SW 1271 (cell line): ENCODE data around the gene PAPOLB.

Experiments used
- DNase-seq, 2 experiments: peaks; one replicate each; lab custom pipeline; 2025; lab: John Stamatoyannopoulos, UW

Gene PAPOLB

DNA sequence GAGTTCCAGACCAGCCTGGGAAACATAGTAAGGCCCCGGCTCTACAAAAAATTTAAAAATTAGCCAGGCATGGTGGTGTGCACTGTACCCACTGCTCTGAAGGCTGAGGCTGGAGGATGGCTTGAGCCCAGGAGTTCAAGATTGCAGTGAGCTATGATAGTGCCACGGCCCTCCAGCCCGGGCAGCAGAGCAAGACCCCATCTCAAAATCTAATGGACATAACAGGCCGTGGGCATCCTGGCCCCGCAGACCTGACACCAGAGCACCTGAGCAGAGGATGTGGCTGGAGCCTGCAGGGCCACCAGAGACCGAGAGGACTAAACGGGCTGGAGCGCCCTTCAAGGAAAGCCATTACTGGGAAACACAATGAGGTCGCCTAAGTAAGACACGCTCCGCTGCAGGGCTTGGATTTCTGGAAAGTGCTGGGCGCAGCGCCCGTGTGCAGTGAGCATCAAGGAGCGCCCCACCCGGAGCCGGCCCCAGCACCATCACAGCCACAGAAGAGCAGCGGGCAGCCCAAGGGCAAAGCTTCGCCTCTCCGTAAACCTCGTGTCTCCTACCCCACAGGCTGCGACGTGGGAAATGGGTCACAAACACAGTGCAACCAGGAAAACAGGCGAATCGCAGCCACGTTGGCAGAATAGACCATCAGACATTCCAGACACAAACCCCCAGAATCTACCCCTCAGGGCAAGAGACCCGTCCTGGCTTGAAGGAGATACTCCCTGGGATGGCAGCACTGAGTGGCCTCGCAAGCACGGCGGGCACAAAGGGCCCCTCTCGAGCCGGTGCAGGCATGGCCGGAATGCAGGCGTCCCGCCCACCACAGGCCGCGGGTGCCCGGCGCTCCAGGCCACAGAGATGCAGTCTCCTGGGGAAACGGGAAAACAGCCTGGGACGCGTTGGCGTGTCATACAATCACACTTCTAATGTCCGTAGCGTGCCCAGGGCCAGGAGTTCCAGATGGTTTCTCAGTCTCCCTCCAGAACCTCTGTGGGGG lies 16.8 kb upstream of the PAPOLB start:
- DNase-seq = no peak

DNA sequence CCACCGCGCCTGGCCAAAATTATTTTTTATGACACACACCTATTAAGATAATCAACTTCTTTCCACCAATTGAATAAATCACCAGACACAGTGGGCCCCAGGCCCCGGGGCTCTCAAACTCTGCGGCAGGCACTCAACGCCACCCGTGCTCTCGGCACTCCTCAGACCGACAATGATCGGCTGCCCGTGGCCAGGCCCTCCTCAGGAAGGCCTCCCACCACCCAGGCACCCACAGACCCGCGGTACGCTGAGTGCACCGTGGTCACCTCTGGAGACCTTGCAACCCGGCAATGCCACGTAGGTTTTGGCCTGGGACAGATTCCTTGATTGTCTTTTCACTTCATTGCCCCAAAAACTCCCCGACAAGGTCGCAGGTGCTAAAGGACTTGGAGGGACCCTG lies 14.8 kb upstream of the PAPOLB start:
- no peak for DNase-seq

DNA sequence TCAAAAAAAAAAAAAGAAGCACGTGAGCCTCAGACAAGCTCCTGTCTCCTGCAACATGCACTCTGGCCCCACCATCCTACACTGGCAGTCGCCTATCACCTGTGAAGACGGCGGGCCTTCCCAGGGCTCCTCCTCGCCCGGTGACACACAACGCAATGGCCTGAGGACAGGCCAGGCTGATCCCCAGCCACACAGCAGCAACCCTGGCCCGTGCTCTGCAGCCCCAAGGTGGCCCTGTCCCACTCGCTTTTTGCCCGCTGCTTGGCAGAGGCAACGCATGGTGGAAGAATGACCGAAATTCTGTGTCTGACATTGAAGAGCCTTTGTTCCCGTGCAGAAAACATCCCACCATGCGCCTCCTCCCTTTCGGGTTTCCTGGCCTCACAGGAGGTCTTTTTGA lies 13.6 kb upstream of the PAPOLB start:
- DNase-seq = no peak

DNA sequence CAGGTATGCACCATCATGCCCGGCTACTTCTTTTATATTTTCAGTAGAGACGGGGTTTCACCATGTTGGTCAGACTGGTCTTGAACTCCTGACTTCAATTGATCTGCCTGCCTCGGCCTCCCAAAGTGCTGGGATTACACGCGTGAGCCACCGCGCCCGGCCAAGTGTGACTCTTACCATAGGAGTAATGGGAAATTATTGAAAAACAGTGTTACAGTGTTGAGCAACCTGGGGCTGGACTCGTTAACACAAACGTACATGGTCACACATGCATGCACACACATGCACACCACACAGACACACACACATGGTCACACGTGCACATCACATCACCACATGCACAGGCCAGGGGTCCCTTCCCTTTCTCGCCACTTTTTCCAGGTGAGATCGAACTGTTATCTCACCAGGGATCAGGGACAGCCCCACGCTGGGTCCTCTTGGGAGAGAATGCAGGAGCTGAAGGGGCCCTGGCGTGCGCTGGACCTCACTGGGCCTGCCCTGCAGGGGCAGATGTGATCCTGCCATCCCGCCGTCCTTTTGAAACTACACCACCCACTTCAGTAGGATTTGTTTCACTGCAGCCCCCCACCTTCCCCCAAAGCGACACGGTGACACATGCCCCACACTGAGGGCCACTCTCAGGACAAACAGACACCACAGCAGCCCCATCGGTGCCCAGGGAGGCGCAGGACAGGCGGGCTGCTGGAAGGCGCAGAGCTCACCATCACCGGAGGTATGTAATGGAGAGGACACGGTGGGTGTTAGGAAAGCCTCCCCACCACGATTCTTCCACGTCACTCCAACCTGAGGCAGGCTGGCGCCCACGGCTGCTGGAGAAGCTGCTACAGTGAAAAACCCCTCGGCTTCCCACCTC lies 11.5 kb upstream of the PAPOLB start:
- no peak for DNase-seq

DNA sequence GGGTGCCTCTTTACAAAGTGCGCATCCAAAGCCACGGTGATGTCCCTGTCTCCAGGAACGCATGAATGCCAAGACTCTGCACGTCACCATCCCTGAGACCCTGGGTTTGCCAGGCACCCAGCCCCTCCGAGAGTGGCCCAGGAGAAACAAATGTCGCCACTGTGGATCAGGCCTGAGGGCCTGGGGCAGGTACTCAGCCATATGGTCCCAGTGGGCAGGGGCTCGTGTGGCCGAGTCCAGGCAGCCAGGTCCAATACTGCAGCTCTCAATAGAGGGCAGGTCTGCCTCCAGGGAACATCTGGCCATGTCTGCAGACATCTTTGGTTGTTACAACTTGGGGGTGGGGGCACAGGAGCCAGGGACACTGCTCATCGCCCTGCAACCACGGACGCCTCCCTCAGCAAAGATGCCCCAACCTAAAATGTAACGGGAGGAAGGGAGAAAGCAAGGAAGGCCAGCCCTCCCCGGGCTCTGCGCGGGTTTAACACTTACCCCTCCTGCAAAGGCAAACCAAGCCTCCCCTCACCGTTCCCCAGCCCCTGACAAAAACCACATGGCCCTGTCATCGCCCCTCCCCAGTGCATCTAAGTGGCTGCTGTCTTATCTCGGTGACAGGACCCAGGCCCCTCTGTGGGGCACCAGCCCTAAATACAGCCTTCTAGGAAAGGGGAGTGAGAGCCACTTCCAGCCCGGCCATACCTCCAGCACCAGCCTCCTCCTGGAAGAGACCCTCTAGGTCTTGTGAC lies 10.3 kb upstream of the PAPOLB start:
- no peak for DNase-seq

DNA sequence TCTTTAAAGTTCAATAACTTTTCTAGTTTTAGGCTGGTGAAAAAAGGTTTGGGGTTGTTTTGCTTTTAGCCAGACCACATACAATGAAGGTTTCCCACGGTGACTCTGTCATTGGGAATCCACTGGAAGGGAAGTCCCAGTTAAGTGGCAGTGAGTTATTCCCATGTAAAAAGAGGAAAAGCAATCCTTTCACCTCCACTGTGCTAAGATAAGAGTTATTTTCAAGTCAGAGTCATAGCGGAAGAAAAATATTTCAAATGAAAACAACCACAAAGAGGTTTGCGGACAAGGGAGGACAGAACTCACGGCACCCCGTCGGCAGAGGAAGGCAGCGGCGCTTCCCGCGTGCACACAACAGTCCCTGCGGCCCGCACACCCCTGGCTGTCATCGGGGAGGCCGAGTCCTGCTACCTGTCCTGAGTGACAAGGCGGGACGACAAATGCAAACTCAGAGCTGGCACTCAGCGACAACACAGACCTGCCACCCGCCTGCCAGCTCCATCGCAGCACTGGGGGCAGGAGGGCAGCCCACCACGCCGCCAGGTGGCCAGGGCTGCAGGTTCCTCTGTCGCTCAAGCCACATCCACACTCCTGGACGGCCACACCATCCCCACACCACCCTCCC lies 9.3 kb upstream of the PAPOLB start:
- DNase-seq = no peak

DNA sequence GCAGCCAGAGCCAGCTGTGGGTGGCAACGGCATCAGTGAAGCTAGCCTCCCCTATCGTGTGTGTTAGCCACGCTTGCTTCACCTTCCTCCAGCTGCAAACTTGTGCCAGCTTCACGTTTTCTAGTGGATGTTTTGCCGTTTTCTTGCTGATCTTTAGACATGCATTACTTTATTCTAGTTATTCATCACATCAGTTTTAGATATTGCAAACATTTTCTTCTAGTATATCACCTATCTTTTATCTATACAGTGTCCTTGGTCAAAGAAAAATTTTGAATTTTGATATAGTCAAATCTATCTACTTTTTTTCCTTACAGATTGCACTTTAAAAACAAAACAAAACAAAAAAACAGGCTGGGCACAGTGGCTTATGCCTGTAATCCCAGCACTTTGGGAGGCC lies 6.7 kb upstream of the PAPOLB start:
- no peak for DNase-seq

DNA sequence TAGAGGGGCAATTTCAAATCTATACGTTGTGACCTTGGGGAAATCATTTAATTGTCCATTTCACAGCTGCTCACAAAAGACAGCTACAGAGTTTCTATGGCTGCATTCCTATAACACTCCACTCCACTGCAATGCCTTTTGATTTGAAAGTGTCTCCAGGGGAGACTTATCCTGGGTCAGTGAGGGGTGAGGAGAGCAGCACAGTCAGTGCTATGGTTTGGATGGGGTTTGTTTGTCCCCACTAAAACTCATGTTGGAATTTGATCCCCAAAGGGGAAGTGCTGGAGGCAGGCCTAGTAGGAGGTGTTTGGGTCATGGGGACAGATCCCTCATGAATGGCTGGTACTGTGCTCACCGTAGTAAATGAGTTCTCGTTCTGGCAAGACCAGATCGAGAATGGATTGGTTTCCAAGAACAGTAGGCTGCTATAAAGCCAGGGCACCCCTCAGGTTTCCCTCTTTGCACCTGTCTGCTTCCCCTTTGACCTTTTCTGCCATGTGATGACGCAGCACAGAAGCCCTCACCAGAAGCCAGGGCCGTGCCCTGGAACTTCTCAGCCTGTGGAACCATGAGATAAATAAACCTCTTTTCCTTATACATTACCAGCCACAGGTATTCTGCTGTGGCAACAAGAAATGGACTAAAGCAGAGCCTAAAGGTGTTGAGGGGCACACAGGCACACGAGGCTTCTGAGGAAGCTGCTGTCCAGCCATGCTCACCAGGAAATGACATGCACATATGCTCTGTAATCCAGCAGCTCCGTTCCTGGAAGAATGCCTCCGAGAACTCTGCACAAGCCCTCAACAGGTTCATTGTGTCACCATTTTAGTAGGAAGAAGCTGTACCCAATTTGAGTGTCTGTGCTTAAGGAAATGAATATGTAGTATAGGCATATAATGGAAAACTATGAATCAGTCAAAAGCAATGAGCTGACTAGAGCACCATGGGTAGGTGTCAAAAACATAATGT lies 5.0 kb upstream of the PAPOLB start:
- no peak for DNase-seq

DNA sequence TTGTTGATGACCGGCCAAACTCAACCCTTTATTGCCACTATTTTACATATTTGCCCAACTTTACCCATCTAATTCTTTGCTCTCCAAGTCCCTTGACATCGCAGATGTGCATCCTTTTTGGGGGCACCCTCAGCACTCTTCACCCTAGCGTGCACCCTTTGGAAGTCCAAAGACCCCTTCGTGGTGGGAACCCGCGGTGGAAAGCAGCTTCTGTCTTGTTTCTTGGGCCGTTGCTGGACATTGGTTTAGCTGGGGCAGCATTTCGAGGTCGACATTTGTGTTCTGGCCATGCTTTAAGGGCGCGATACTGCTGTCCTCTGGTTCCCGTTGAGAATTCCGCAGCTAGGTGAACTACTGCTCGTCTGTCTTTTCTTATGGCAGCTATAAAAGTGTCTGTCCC lies 326 bp upstream of the PAPOLB start:
- no peak for DNase-seq

DNA sequence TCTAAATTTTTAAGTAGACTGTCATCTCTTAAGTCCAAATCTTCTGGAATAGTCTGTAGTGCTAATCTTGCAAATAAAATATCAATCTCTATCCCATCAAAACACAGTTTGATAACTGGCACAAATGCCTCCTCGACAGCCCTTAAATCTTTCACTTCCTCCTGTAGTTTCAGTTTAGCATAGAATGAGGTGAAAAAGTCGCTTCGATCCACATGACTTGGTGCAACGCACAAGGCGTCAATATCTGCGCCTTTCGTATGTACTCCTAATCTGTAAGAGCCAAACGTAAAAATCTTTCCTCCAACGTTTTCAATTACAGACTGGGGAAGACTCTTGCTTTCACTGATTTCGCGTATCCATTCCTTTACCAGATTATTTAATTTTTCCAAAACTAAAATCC lies 603 bp downstream of the PAPOLB start:
- no peak for DNase-seq

DNA sequence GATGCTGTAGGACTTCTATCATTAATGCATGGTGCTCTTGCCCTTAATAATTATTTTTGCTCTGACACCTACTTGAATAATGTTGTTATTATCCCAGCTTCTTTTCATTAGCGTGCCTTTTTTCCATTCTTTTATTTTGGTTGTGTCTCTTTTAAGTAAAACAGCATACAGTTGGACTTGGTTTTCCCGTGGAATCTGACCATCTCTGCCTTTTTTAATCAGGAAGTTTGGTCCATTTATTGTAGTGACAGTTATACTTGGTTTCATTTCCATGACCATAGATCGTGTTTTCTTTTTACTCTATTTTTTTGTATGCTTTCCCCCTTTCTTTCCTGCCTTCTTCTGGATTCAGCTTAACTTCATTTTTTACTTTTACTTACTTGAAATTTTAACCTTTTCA lies 4.6 kb downstream of the PAPOLB start:
- DNase-seq = no peak

DNA sequence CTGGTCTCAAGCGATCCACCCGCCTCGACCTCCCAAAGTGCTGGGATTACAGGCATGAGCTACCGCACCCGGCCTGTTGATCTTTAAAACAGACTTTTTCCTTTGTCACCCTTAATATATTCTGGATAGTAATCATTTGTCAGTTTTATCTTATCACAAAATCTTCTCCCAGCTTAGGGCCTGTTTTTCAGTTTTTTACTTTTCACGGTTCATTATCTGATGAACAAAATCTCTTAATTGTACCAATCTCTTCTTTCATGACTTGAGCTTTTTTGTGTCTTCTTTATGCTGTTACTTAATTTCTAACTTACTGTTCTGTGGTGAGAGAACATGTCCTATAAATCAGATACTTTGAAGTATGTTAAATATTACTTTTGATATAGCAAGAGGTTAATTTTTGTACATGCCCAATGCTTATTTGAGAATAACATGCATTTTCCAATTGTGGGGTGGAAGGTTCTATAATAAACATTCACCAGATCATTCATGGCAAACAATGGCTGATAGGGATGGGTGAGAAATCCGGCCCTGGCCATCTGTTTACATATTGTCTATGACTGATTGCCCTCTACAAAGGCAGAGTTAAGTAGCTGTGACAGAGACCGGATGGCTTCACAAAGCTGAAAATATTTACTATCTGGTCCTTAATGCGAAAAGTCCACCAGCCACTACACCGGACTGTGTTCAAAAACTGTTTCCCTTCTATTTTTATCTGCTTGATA lies 5.3 kb downstream of the PAPOLB start:
- DNase-seq = no peak

DNA sequence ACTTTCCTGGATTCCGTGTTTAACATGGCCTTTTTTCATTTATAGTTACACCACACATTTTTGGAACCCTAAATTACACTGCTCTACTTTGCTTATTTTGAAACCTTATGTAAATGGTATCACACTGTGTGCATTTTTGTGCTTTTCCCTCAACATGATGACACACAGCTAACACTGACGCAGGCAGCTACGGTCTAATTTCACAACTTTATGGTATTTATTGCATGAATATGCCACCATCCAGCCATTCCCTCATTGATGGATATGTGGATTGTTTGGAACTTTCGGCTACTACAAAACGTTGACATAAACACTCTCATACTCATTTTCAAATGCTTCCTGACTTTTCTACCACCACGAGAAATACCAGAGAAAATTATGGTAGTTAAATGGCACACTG lies 6.9 kb downstream of the PAPOLB start:
- DNase-seq = no peak

DNA sequence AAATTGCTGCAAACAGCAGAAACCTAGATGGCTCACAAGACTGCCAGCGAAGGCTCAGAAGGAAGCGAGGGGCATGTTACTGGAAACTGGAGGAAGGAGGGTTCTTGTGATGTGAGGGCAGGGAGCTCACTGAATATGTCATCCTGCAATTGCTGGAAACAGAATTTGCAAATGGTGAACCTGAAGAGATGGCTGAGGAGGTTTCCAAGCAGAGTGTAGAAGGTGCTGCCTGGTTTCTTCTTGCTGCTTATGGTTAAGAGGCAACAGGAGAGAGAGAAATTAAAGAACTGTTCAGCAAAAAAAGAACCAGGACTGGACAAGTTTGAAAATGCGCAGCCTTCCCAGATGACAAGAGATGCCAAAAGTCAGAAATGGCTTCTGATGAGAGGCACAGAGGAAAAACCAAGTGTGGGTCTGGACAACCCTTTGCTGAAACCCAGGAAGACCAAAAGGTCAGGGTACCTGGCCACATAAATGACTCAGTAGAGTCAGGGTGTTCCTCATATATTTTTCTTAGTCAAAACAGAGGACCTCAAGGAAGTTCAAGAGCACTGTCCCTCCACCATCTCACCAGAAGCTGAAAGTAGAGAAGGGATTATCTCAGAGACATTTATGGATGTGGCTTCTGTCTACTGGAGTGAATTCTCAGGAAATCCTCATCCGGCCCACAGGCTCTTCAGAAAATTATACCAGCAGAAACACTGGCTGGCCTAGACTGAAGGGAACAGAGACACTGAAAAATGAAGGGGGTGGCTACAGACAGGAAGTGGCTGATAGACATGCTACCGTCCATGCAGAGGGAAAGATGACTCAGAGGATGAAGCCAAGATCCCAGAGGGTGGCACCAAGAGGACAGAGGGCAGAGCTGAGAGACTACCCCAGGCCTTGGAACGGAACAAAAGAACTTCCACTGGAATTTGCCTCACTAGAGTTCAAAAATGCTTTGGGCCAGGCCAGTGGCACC lies 10.1 kb downstream of the PAPOLB start:
- DNase-seq = no peak

DNA sequence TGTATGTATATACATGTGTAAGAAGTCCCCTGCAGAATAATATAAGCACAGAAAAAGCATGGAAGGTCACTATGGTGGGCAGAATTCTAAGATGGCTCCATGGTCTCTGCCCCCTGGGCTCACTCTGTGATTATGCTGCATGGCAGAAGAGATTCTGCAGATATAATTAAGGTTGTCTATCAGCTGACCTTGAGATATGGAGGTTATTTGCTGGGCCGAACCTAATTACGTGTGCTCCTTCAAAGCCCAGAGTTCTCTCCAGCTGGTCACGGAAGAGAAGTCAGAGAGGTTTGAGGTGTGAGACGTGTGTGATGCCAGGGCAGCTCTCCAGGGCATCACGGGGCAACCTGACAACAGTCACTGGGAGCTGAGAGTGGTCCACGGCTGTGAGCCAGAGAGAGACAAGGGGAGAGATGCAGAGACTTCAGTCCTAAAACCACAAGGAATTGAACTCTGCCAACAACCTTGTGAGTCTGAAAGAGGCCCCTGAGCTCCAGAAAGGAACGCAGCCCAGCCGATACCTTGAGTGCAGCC lies 11.5 kb downstream of the PAPOLB start:
- no peak for DNase-seq

DNA sequence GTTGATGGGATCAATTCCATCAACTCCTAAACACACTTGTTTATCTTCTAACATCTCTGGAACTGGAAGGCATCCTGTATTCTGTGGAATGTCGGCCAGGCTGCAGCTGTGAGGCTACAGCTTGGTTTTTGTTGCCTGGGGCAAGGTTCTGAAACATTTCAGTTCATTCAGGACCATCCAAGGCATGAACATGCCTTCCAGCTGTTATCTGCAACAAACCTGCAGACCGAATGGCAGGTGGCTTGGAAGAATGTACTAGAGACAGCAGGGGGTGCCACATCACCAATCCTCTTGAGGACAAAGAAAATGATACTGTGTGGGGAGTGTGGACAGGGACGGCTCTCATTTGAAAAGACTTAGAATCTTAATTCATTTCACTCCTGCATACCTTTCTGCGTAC lies 12.4 kb downstream of the PAPOLB start:
- peak in 1 of 2 experiments; percentile 13 for DNase-seq

DNA sequence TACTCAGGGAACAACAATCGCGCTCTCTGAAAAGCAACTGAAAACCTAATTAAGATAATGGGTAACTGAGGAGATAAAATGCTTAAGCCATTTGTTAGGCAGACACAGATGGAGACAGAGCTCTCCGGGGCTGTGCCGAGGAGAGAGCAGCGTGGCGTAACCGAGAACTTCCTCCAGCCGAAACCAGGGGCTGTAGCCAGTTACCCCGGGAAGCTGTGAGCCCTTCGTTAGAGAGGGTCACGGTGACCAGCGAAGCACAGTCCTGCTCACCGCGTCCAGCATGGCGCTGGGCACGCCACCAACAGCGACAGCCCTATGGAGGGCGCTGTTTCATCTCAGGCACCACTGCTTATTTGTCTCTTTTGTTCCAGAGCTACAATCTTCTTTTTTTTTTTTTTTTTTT lies 16.1 kb downstream of the PAPOLB start:
- no peak for DNase-seq

DNA sequence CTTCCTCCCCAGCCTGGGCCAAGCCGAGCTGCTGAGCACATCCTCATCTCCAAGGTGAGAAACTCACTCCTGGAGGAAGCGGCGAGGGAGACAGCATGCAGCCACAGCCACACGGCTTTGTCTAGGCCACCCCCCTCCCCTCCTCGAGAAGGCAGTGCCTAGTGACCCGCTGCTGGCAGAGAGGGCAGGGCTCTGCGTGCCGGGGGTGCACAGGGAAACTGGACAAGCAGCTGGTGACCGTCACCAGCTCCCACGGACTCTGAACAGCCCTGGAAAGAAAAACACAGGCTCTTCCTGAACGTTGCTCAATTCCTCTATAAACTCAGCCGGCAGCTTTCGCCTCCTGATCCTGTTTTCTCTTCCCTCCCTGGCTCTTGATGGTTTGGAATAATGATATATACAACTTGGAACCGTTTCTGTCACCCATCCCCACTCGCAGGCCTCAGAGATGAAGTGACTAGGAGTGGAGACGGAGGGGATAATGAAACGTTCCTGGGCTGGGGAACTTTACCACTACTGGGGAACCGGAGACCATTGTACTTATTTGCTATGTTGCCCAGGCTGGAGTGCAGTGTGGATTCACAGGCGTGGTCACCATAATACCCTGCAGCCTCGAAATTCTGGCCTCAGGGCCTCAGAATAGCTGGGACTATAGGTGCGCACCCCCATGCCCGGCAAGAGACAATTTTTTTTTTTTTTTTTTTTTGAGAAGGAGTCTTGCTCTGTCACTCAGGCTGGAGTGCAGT lies 19.3 kb downstream of the PAPOLB start:
- DNase-seq = no peak
